Glutamatergic neuron (in vitro differentiated cells): Measurements from ENCODE around the gene DMRTB1. TPM values are rescaled to one million over a fixed set of nuclear protein-coding genes. Genes with fewer than 3 reads are reported as not detected.

Experiments
- DNase-seq: peaks from one replicate; pipeline ENCODE4 v3.0.0; 2022
- H3K27ac Mint-ChIP-seq: one replicate; pipeline ENCODE4 v1.8.0; 2020; ENCODE audit warnings: mild to moderate bottlenecking, mixed read lengths, inconsistent platforms; ENCODE audit not compliant: unreplicated experiment
- H3K27me3 Mint-ChIP-seq: one replicate; pipeline ENCODE4 v1.8.0; 2020; ENCODE audit warnings: mild to moderate bottlenecking, moderate library complexity, mixed read lengths, inconsistent platforms; ENCODE audit not compliant: unreplicated experiment
- H3K36me3 Mint-ChIP-seq: one replicate; pipeline ENCODE4 v1.8.0; 2020; ENCODE audit warnings: mild to moderate bottlenecking, mixed read lengths, inconsistent platforms; ENCODE audit not compliant: unreplicated experiment
- H3K4me1 Mint-ChIP-seq: one replicate; pipeline ENCODE4 v1.8.0; 2020; ENCODE audit warnings: mild to moderate bottlenecking, low read depth, mixed read lengths, inconsistent platforms; ENCODE audit not compliant: unreplicated experiment
- H3K4me3 Mint-ChIP-seq: one replicate; pipeline ENCODE4 v1.8.0; 2020; ENCODE audit warnings: mild to moderate bottlenecking, mixed read lengths, inconsistent platforms; ENCODE audit not compliant: unreplicated experiment
- H3K9me3 Mint-ChIP-seq: one replicate; pipeline ENCODE4 v1.8.0; 2020; ENCODE audit warnings: mild to moderate bottlenecking, moderate library complexity, mixed read lengths, inconsistent platforms; ENCODE audit not compliant: unreplicated experiment
- total RNA-seq: library from RNA; stranded (reverse); fragmentation: NEBNext Ultra II Directional; extraction: Animal tissue kit (Norgen Biotek cat#: 25700); gene quantifications from one replicate; pipeline ENCODE4 v1.2.1, GENCODE V29; 2021; ENCODE audit not compliant: unreplicated experiment
- TF ChIP-seq, protein P1 (sequence below): fragments of 200-600 bp; sonication (generic); IDR thresholded peaks from one replicate; pipeline ENCODE4 v1.5.0; 2021; ENCODE audit not compliant: partially characterized antibody, unreplicated experiment

DMRTB1 gene
- total RNA-seq, 1 donor from 2014 or later: not detected

DNA sequence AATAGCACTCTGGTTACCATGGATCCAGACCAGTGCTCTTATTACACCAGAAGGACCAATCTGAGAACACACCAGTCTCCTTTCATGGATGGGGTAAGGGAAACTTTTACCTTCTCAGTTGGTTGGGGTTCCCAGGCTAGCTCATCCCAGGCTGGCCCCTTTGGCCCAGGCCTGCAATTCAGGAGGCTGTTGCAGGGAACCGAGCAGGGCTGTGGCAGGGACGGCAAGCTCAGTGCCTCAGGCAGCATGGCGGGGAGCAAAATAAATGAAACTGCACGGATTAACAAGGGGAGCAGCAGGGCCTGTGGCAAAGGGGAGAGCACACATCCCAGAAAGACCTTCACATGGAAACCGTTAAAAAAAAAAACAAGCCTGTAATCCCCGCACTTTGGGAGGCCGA lies 57.0 kb downstream of the DMRTB1 start:
- Mint-ChIP-seq H3K4me3 (peak overlapping the region; percentile 2), H3K4me1 (peaks cover 47% of the 10 kb centered on the region), H3K9me3 (peaks cover 4% of the 10 kb centered on the region), H3K36me3 (no peaks in the 10 kb centered on the region), H3K27ac (peak overlapping the region; percentile 93), H3K27me3 (peaks cover 3% of the 10 kb centered on the region)
- DNase-seq: no peak
- TF ChIP-seq, protein P1, sequence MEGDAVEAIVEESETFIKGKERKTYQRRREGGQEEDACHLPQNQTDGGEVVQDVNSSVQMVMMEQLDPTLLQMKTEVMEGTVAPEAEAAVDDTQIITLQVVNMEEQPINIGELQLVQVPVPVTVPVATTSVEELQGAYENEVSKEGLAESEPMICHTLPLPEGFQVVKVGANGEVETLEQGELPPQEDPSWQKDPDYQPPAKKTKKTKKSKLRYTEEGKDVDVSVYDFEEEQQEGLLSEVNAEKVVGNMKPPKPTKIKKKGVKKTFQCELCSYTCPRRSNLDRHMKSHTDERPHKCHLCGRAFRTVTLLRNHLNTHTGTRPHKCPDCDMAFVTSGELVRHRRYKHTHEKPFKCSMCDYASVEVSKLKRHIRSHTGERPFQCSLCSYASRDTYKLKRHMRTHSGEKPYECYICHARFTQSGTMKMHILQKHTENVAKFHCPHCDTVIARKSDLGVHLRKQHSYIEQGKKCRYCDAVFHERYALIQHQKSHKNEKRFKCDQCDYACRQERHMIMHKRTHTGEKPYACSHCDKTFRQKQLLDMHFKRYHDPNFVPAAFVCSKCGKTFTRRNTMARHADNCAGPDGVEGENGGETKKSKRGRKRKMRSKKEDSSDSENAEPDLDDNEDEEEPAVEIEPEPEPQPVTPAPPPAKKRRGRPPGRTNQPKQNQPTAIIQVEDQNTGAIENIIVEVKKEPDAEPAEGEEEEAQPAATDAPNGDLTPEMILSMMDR: no peak

Other genes starting within 250 kb of the DMRTB1 start
- 48.5 TPM for gene CZIB, start 238.8 kb upstream of the DMRTB1 start, total RNA-seq
- 27.3 TPM for gene MAGOH, start 220.9 kb upstream of the DMRTB1 start, total RNA-seq
- 57.9 TPM for gene LRP8, start 131.3 kb upstream of the DMRTB1 start, total RNA-seq